IMR-90 (cell line): ENCODE measurements around the gene TBC1D4.

ENCODE experiments used
- CHD1 ChIP-seq: IDR thresholded peaks from 2 replicates; pipeline ENCODE4 v1.6.1; 2012; ENCODE audit warnings: low read depth, low read length, improper control_type of control experiment
- MXI1 ChIP-seq: IDR thresholded peaks from 2 replicates; pipeline ENCODE4 v1.6.1; 2012; ENCODE audit warnings: low read depth, mild to moderate bottlenecking, low read length, moderate library complexity, borderline replicate concordance
- NFE2L2 ChIP-seq: fragments of 150-350 bp; IDR thresholded peaks from 2 replicates; pipeline ENCODE4 v1.6.1; 2016; ENCODE audit warnings: low read depth, mild to moderate bottlenecking, low read length
- POLR2A ChIP-seq: IDR thresholded peaks from 2 replicates; pipeline ENCODE4 v1.6.1; 2012; ENCODE audit warnings: mild to moderate bottlenecking, low read depth, low read length
- RAD21 ChIP-seq: IDR thresholded peaks from 2 replicates; pipeline ENCODE4 v1.6.1; 2012; ENCODE audit warnings: low read length, improper control_type of control experiment
- RFX5 ChIP-seq: IDR thresholded peaks from 2 replicates; pipeline ENCODE4 v1.8.0; 2012; ENCODE audit warnings: low read depth, mild to moderate bottlenecking, low read length, moderate library complexity
- SMC3 ChIP-seq: fragments of 150-350 bp; IDR thresholded peaks from 2 replicates; pipeline ENCODE4 v1.6.1; 2016; ENCODE audit warnings: low read depth, mild to moderate bottlenecking, antibody characterized with exemption, low read length, moderate library complexity
- TF ChIP-seq, protein P1 (sequence below): conservative IDR thresholded peaks from 2 replicates; pipeline ENCODE4 v1.5.1; 2012; ENCODE audit warnings: mild to moderate bottlenecking, low read depth, low read length, improper control_type of control experiment

- no peak for TF ChIP-seq POLR2A
- TF ChIP-seq, protein P1, sequence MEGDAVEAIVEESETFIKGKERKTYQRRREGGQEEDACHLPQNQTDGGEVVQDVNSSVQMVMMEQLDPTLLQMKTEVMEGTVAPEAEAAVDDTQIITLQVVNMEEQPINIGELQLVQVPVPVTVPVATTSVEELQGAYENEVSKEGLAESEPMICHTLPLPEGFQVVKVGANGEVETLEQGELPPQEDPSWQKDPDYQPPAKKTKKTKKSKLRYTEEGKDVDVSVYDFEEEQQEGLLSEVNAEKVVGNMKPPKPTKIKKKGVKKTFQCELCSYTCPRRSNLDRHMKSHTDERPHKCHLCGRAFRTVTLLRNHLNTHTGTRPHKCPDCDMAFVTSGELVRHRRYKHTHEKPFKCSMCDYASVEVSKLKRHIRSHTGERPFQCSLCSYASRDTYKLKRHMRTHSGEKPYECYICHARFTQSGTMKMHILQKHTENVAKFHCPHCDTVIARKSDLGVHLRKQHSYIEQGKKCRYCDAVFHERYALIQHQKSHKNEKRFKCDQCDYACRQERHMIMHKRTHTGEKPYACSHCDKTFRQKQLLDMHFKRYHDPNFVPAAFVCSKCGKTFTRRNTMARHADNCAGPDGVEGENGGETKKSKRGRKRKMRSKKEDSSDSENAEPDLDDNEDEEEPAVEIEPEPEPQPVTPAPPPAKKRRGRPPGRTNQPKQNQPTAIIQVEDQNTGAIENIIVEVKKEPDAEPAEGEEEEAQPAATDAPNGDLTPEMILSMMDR: no peak
- no peak for TF ChIP-seq RFX5
- no peak for TF ChIP-seq SMC3
- TF ChIP-seq MXI1: no peak
- TF ChIP-seq RAD21: no peak
- no peak for TF ChIP-seq CHD1
- TF ChIP-seq NFE2L2: no peak
Observed at GRCh38 chr13:75303263-75303662, 178.7 kb downstream of the TBC1D4 start.
